Hepatocyte (in vitro differentiated cells): ENCODE data around the gene CD3E.
A peak's percentile ranks its signal among the peaks of the same experiment; 100 is the strongest.

Experiments used
- EZH2phosphoT487 ChIP-seq: fragments of 200-600 bp; sonication (generic); IDR thresholded peaks from one replicate; pipeline ENCODE4 v1.6.1; 2018; ENCODE audit warnings: antibody characterized with exemption, mild to moderate bottlenecking, low read depth, moderate library complexity; ENCODE audit not compliant: unreplicated experiment, severe bottlenecking
- TF ChIP-seq, protein P1 (sequence below): fragments of 200-600 bp; sonication (generic); IDR thresholded peaks from 2 replicates; pipeline ENCODE4 v1.5.1; 2016; ENCODE audit warnings: antibody characterized with exemption, mild to moderate bottlenecking; ENCODE audit not compliant: poor library complexity

DNA sequence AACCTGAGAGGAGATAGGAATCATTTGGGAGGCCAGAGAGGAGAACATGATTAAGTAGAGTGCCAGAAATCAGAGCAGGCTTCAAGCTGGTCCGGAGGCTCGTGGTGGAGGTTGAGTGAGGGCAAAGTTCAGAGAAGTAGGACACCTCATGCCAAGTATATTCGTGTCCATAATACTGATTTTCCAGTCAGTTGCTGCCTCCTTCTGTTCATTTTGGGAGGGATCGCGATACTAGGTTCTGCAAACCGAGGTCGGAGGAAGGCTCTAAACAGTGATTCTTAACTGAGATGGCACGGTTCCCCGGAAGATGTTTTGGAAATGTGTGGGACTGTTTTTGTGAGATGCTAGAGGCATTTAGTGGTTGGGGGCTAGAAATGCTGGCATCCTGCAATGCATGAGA is 13.6 kb upstream of the CD3E start:
- TF ChIP-seq, protein P1, sequence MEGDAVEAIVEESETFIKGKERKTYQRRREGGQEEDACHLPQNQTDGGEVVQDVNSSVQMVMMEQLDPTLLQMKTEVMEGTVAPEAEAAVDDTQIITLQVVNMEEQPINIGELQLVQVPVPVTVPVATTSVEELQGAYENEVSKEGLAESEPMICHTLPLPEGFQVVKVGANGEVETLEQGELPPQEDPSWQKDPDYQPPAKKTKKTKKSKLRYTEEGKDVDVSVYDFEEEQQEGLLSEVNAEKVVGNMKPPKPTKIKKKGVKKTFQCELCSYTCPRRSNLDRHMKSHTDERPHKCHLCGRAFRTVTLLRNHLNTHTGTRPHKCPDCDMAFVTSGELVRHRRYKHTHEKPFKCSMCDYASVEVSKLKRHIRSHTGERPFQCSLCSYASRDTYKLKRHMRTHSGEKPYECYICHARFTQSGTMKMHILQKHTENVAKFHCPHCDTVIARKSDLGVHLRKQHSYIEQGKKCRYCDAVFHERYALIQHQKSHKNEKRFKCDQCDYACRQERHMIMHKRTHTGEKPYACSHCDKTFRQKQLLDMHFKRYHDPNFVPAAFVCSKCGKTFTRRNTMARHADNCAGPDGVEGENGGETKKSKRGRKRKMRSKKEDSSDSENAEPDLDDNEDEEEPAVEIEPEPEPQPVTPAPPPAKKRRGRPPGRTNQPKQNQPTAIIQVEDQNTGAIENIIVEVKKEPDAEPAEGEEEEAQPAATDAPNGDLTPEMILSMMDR = peak; percentile 49
- no peak for TF ChIP-seq EZH2phosphoT487
